Ovary (tissue), 3 donors: ENCODE measurements around the gene RAET1E.

Source experiments
- POLR2A ChIP-seq: fragments of 450-650 bp; IDR thresholded peaks from one replicate; pipeline ENCODE4 v1.6.1; 2017; ENCODE audit warnings: antibody characterized with exemption, mild to moderate bottlenecking, moderate library complexity
- TF ChIP-seq, protein P1 (sequence below), 3 donors: fragments of 450-650 bp in 2 of 3; fragments of 200-600 bp in 1 of 3; IDR thresholded peaks; one replicate each; pipeline versions ENCODE4 v1.5.1 to v1.8.0; 2016 to 2022; ENCODE audit warnings: antibody characterized with exemption in 3 of 3, mild to moderate bottlenecking in 1 of 3
- donor health status: DM: no; HTN: no; CAD: no.

DNA sequence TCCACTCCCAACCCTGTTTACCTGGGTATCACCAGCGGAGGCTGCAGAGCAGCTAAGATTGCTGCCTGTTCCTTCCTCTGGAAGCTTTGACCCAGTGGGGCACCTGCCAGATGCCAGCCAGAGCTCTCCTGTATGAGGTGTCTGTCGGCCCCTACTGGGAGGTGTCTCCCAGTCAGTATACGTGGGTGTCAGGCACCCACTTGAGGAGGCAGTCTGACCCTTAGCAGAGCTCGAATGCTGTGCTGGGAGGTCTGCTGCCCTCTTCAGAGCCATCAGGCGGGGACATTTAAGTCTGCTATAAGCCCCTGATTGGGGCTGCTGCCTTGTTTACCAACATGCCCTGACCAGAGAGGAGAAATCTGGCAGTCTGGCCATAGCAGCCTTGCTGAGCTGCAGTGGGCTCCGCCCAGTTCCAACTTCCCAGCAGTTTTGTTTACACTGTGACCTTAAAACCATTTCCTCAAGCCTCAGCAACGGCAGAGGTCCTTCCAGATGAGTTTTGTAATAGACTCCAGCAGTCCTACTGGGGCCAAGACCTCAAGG is 2.8 kb downstream of the RAET1E start:
- TF ChIP-seq, protein P1, sequence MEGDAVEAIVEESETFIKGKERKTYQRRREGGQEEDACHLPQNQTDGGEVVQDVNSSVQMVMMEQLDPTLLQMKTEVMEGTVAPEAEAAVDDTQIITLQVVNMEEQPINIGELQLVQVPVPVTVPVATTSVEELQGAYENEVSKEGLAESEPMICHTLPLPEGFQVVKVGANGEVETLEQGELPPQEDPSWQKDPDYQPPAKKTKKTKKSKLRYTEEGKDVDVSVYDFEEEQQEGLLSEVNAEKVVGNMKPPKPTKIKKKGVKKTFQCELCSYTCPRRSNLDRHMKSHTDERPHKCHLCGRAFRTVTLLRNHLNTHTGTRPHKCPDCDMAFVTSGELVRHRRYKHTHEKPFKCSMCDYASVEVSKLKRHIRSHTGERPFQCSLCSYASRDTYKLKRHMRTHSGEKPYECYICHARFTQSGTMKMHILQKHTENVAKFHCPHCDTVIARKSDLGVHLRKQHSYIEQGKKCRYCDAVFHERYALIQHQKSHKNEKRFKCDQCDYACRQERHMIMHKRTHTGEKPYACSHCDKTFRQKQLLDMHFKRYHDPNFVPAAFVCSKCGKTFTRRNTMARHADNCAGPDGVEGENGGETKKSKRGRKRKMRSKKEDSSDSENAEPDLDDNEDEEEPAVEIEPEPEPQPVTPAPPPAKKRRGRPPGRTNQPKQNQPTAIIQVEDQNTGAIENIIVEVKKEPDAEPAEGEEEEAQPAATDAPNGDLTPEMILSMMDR (IDR thresholded peaks at IDR 0.05), result no peak
- TF ChIP-seq POLR2A, result no peak
